Activated CD4-positive, CD25-positive, alpha-beta regulatory T cell treated with anti-CD3 and anti-CD28 coated beads, Interleukin-2, amount 50 U/mL, for 16 hours (primary cell): ENCODE data around the gene DGCR8.
"Not testable (repeated sequence)": the region's sequence is repeated elsewhere in the genome, so short reads cannot be mapped to it uniquely, and the experiment has no call there.

Source experiments
- DNase-seq: peaks from one replicate; pipeline ENCODE4 v3.0.0-alpha.2; 2020; ENCODE audit warnings: low read depth, low spot score

Gene DGCR8

GRCh38 chr22:20066617-20067383 lies 13.2 kb upstream of the DGCR8 start:
- DNase-seq: no peak

GRCh38 chr22:20067384-20067682 lies 12.7 kb upstream of the DGCR8 start:
- DNase-seq: not testable (repeated sequence)

GRCh38 chr22:20068640-20069039 lies 11.4 kb upstream of the DGCR8 start:
- no peak for DNase-seq

GRCh38 chr22:20069331-20070042 lies 10.6 kb upstream of the DGCR8 start:
- DNase-seq: no peak

GRCh38 chr22:20071524-20071972 lies 8.5 kb upstream of the DGCR8 start:
- DNase-seq: no peak

- no peak for DNase-seq
Observed at GRCh38 chr22:20076627-20077172, 3.3 kb upstream of the DGCR8 start.

- DNase-seq: peak; percentile 42
Observed at GRCh38 chr22:20080445-20080775, 369 bp downstream of the DGCR8 start.

- DNase-seq: no peak
Observed at GRCh38 chr22:20080776-20081654, 974 bp downstream of the DGCR8 start.

- DNase-seq: no peak
Observed at GRCh38 chr22:20083157-20083890, 3.3 kb downstream of the DGCR8 start.

GRCh38 chr22:20083891-20084546 lies 4.0 kb downstream of the DGCR8 start:
- no peak for DNase-seq

- no peak for DNase-seq
Observed at GRCh38 chr22:20084547-20085413, 4.7 kb downstream of the DGCR8 start.

- no peak for DNase-seq
Observed at GRCh38 chr22:20085651-20086050, 5.6 kb downstream of the DGCR8 start.

GRCh38 chr22:20086101-20086599 lies 6.1 kb downstream of the DGCR8 start:
- no peak for DNase-seq

- no peak for DNase-seq
Observed at GRCh38 chr22:20086763-20087162, 6.7 kb downstream of the DGCR8 start.

GRCh38 chr22:20087319-20088262 lies 7.5 kb downstream of the DGCR8 start:
- no peak for DNase-seq

- DNase-seq: no peak
Observed at GRCh38 chr22:20088263-20088648, 8.2 kb downstream of the DGCR8 start.

- DNase-seq: no peak
Observed at GRCh38 chr22:20089226-20089976, 9.4 kb downstream of the DGCR8 start.
